Activated T-cell treated with anti-CD3 and anti-CD28 coated beads, Interleukin-2, amount 50 U/mL, for 4 hours (primary cell): Measurements from ENCODE around the gene PTCHD4. TPM values are rescaled to one million over a fixed set of nuclear protein-coding genes. Genes with fewer than 3 reads are reported as not detected.
"Not testable (repeated sequence)": the region's sequence is repeated elsewhere in the genome, so short reads cannot be mapped to it uniquely, and the experiment has no call there.

Source experiments
- ATAC-seq, 2 donors: fragments of 200-7000 bp; cut with Tn5 transposase; one replicate each; pipeline ENCODE4 v1.10.0; 2021
- DNase-seq: peaks from one replicate; pipeline ENCODE4 v3.0.0-alpha.2; 2020
- H3K27me3 Mint-ChIP-seq: one replicate; pipeline ENCODE4 v1.8.0; 2021; ENCODE audit warnings: low read depth, mixed read lengths
- H3K36me3 Mint-ChIP-seq: one replicate; pipeline ENCODE4 v1.8.0; 2022; ENCODE audit warnings: mixed read lengths; ENCODE audit not compliant: insufficient read depth
- H3K4me1 Mint-ChIP-seq: one replicate; pipeline ENCODE4 v1.8.0; 2021; ENCODE audit warnings: low read depth, mixed read lengths
- H3K4me3 Mint-ChIP-seq: one replicate; pipeline ENCODE4 v1.8.0; 2021; ENCODE audit warnings: mild to moderate bottlenecking, moderate library complexity, mixed read lengths
- H3K9me3 Mint-ChIP-seq: one replicate; pipeline ENCODE4 v1.8.0; 2021; ENCODE audit warnings: mixed read lengths
- total RNA-seq, 3 donors: library from RNA; stranded (reverse); gene quantifications; one replicate each; pipeline ENCODE4 v1.2.1, GENCODE V29; 2021

The PTCHD4 gene
- total RNA-seq = not detected

DNA sequence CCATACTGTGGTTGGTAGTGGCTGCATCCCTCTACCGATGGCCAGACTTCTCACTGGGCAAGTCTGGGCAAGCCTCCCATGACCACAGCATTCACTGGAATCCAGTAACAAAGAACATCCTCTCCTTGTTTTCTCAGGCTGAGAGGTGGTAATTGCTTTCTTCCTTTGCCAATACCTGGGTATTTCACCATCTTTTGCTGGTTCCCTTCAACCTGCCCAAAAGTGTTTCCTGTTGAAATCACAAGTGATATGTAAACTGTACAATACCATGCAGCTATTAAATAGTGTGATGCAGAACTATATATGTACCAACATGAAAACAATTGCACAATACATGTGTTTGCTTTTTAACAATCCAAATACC, at the start of gene PTCHD4:
TSS of gene PTCHD4 (minus strand) at position 55 of the 364 bp plus-strand sequence. CDS start 42,240 bp downstream, outside the sequence.
- H3K9me3 Mint-ChIP-seq = no peaks in the 10 kb centered on the region
- no peaks in the 10 kb centered on the region for H3K27me3 Mint-ChIP-seq
- DNase-seq = no peak
- ATAC-seq = no peak
- no peaks in the 10 kb centered on the region for H3K36me3 Mint-ChIP-seq
- H3K4me3 Mint-ChIP-seq = no peak within 1 kb of the TSS
- no peaks in the 10 kb centered on the region for H3K4me1 Mint-ChIP-seq

DNA sequence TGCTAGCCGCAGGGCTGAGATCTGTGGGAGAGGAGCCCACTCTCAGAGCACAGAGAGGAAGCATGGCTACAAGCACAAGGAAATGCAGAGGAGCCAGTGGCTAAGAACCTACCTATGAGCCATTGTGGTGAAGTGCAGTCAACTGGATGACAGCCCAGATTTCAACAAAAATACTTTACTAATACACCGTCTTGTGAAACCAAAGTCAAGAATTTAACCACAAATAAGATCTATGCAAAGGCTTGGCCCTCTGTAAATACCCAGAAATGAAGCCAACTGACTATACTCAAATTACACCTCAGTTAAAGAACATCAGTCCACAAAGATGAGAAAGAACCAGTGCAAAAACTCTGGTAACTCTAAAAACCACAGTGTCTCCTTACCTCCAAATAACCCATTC, 40.1 kb upstream of the PTCHD4 start:
- peaks cover 26% of the 10 kb centered on the region for H3K9me3 Mint-ChIP-seq
- no peaks in the 10 kb centered on the region for H3K27me3 Mint-ChIP-seq
- H3K4me1 Mint-ChIP-seq = no peaks in the 10 kb centered on the region
- DNase-seq (no peak), ATAC-seq (no peak)
- no peaks in the 10 kb centered on the region for H3K36me3 Mint-ChIP-seq
- no peak overlapping the region for H3K4me3 Mint-ChIP-seq

DNA sequence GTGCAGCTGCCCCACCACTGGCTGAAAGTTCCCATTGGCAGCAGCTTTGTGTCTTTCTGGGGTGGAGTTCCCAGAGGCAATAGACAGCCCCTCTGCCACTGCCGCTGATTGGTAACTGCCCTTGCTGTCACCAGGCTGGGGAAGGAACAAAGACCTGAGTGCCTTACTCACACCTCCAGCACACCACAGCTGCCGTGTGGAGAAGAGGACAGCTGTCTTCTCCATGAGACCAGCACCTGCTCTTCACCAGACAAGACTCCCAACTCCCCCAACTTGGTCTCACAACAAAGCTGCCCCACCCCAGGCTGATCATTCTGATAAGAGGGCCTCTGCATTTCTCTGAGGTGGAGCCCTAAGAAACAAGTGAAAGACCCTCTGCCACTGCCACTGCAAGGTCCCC, 39.7 kb upstream of the PTCHD4 start:
- Mint-ChIP-seq H3K36me3 (no peaks in the 10 kb centered on the region), H3K4me1 (no peaks in the 10 kb centered on the region), H3K4me3 (no peak overlapping the region), H3K27me3 (no peaks in the 10 kb centered on the region), H3K9me3 (peaks cover 26% of the 10 kb centered on the region)
- DNase-seq = no peak
- no peak for ATAC-seq

DNA sequence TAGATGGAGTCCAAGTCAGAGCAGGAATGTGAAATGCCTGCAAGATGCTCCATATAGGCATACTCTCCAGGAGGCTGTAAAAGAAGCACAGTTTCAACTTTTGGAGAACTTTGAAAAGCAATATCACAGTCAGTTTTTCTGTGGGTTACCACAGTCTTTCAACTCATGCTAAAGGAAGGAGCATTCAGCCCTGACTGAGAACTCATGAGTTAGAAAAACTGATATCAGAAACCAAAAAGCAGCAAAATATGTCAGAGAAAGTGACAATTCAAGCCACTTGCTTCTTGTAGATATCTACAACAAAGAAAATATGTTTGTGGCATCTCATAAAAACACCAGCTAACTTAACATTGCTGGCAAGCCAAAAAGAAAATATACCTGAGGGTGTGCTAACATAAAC, 36.1 kb upstream of the PTCHD4 start:
- peaks cover 15% of the 10 kb centered on the region for H3K9me3 Mint-ChIP-seq
- no peaks in the 10 kb centered on the region for H3K27me3 Mint-ChIP-seq
- DNase-seq (no peak), ATAC-seq (no peak)
- no peaks in the 10 kb centered on the region for H3K4me1 Mint-ChIP-seq
- no peaks in the 10 kb centered on the region for H3K36me3 Mint-ChIP-seq
- H3K4me3 Mint-ChIP-seq = no peak overlapping the region

DNA sequence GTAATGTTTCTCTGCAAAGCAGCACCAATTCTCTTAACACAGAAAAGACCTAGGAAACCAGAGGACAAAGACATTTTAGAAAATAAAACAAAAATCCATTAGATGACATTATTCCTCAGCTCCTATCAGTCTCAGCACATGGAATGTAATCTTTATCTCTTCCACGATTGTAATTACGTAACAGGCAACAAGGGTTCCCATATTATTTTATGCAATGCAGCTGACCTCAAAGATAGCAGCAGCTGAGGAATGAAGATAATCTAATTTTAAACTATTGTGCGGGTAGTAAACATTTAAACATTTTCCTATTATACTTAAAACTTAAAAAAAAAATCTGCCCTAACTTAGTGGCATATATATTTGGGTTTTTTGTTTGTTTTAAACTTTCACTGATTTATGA, 33.0 kb upstream of the PTCHD4 start:
- Mint-ChIP-seq H3K27me3 (no peaks in the 10 kb centered on the region), H3K4me3 (no peak overlapping the region), H3K4me1 (no peaks in the 10 kb centered on the region), H3K36me3 (no peaks in the 10 kb centered on the region), H3K9me3 (peaks cover 5% of the 10 kb centered on the region)
- ATAC-seq (no peak), DNase-seq (no peak)

DNA sequence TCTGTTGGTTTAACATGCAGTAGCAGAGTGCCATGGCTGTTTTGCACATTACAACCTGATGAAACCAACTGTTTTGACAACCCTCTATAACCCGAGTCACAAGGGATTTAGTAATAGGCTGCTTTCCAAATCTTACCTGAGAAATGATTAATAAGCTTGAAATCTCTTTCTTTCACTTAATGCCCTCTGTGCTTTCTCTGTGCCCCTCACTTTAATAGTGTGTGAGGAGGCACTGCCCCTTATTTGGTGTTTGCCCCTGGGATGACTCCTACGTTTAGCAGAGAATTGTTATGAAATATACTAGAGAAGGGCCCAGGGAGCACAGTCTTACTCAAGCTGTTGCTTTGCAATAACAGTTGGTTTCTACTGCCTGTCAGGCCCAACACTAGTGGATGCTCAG, 31.0 kb upstream of the PTCHD4 start:
- Mint-ChIP-seq H3K4me1 (no peaks in the 10 kb centered on the region), H3K9me3 (no peaks in the 10 kb centered on the region), H3K4me3 (no peak overlapping the region), H3K36me3 (no peaks in the 10 kb centered on the region), H3K27me3 (no peaks in the 10 kb centered on the region)
- ATAC-seq = no peak
- no peak for DNase-seq

DNA sequence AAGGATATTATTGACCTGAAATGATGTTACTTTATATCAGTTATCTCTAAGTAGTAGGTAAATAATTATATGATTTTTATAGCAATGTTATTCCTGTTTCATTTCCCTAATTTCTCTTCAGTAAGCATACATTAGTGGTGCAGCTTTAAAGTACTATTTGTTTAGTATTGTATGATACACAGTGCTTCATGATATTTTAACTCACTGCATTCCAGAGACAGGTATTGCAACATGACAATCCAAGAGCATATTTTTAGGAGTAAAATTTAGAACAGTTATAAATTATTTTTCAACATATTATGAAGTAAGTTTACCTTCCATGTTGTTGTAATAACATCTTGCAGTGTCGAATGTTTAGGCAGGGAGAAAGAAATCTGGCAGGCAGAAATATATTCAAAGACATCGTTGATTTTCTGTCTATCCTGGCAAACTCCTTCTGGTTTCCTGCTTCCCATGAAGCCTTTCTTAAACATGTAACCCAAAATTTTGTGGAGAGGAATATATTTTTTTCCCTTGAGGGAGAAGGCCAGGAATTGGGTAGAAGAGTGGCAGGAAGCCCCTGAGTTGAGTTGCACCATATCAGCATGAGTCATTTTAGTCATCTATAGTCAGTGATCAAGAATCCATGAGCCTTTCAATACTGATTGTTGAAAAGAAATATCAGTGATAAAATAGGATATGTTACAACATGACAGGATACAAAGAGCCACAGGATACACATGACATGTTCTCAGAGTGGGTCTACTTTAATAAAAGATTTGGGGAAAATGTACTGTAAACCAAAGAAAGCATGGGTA, 29.0 kb upstream of the PTCHD4 start:
- H3K4me1 Mint-ChIP-seq = no peaks in the 10 kb centered on the region
- H3K27me3 Mint-ChIP-seq = no peaks in the 10 kb centered on the region
- no peaks in the 10 kb centered on the region for H3K36me3 Mint-ChIP-seq
- no peaks in the 10 kb centered on the region for H3K9me3 Mint-ChIP-seq
- DNase-seq (no peak), ATAC-seq (no peak)
- H3K4me3 Mint-ChIP-seq = no peak overlapping the region

DNA sequence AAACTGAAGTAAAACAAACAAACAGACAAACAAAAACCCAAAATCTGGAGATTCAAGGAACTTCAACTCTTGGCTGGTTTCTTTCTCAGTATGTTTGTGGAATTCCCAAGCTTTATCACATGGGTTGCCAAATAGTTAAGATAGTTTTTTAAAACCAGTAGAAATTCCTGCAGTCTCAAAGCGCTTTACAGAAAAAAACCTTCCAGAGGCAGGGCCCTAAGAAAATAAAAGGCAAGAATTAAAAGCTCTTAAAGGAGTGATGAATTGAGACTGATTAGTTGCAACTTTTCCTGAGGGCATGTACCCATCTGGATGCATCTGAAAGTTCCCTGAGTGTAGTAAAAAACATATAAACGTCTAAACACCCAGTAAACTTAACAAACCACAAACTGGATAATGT, 25.9 kb upstream of the PTCHD4 start:
- H3K9me3 Mint-ChIP-seq = no peaks in the 10 kb centered on the region

DNA sequence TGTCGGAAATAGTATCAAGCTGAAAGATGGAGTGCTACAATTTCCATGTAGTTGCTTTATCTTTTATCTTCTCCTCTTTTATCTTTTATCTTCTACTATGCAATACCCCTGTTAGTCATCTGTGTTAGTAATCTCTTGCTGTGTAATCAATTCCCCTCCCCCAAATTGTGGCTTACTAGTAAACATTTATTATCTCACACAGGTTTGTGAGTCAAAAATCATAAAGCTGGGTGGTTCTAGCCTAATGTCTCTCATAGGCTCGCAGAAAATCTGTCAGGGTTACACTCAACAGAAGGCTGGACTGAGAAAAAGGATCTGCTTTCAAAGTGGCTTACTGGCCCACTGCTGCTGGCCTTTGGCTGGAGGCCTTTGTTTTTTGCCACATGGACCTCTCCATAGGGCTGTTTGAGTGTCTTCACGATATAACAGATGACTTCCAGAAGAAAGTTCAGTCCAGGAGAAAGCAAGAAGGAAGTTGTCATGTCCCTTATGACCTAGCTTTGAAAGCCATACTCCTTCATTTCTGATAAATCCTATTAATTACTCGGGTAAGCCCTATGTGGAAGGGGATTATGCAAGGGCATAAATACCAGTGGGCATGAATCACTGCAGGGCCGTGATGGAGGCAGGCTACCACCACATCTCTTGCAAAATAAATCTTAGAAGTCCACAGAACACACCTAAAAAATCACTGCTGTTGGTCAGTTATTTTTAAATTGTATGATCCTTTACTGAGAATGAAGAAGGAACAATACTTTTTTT, 24.5 kb upstream of the PTCHD4 start:
- ATAC-seq (no peak), DNase-seq (no peak)
- H3K36me3 Mint-ChIP-seq = no peaks in the 10 kb centered on the region
- H3K9me3 Mint-ChIP-seq = no peaks in the 10 kb centered on the region
- H3K4me3 Mint-ChIP-seq = no peak overlapping the region
- no peaks in the 10 kb centered on the region for H3K27me3 Mint-ChIP-seq
- H3K4me1 Mint-ChIP-seq = no peaks in the 10 kb centered on the region

More for the DNA sequence above, 25.9 kb upstream of the PTCHD4 start:
- H3K4me1 Mint-ChIP-seq = no peaks in the 10 kb centered on the region
- no peaks in the 10 kb centered on the region for H3K27me3 Mint-ChIP-seq
- DNase-seq (no peak), ATAC-seq (no peak)
- no peaks in the 10 kb centered on the region for H3K36me3 Mint-ChIP-seq
- H3K4me3 Mint-ChIP-seq = no peak overlapping the region

DNA sequence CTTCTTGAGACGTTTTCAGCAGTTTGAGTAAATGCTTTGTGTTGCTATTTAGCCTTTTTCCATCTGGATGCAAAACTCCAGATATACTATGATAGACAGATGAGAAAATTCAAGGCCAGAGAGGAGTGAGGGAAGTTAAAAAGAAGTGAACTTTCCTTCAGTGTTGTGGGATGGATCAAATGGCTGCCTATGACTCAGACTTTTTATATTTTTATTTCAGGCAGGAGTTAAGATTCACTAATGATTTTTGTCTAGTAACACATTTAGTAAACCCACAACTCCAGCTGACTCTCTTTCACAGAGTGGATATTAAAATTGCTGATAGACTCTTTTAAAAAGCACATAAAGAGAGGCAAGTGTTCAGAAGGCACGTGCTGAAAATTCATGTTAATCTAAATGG, 23.2 kb upstream of the PTCHD4 start:
- Mint-ChIP-seq H3K4me1 (no peaks in the 10 kb centered on the region), H3K4me3 (no peak overlapping the region)

DNA sequence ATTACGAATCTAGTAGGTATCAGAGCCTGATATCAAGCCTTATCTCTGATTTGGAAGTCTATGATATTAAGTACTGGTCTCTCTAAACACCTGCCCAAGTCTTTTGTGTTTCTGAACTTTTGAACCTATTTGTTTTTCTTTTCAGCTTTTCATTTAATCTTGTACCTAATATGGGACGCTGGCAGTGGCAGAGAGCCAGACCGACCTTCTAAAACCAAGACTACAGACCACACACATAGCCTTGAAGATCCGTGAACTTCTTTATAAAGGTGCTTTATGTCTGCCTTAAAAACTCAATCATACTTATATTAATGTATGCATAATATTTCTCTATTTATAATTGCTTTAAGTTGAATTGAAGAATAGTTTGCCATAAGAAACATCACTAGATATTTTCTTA, 12.6 kb upstream of the PTCHD4 start:
- H3K4me1 Mint-ChIP-seq = no peaks in the 10 kb centered on the region
- H3K27me3 Mint-ChIP-seq = no peaks in the 10 kb centered on the region
- H3K9me3 Mint-ChIP-seq = no peaks in the 10 kb centered on the region
- ATAC-seq = no peak
- no peak overlapping the region for H3K4me3 Mint-ChIP-seq
- no peak for DNase-seq
- no peaks in the 10 kb centered on the region for H3K36me3 Mint-ChIP-seq

More for the DNA sequence above, 23.2 kb upstream of the PTCHD4 start:
- Mint-ChIP-seq H3K9me3 (no peaks in the 10 kb centered on the region), H3K36me3 (no peaks in the 10 kb centered on the region), H3K27me3 (no peaks in the 10 kb centered on the region)
- DNase-seq = no peak
- no peak for ATAC-seq

DNA sequence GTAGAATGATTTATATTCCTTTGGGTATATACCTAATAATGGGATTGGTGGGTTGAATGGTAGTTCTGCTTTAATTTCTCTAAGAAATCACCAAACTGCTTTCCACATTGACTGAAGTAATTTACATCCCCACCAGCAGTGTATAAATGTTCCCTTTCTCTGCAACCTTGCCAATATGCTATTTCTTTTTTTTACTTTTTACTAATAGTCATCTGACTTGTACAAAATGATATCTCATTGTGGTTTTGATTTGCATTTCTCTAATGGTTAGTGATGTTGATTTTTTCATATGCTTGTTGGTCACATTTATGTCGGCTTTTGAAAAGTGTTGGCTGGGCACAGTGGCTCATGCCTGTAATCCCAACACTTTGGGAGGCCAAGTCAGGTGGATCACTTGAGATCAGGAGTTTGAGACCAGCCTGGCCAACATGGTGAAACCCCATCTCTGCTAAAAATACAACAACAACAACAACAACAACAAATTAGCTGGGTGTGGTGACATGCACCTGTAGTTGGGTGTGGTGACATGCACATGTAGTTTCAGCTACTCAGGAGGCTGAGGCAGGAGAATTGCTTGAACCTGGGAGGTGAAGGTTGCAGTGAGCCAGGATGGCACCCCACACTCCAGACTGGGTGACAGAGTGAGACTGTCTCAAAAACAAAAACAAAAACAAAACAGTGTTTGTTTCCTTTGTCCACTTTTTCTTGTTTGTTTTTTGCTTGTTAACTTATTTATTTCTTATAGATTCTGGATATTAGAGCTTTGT, 11.2 kb upstream of the PTCHD4 start:
- not testable (repeated sequence) for H3K36me3 Mint-ChIP-seq, H3K9me3 Mint-ChIP-seq, H3K4me1 Mint-ChIP-seq, H3K27me3 Mint-ChIP-seq, H3K4me3 Mint-ChIP-seq, ATAC-seq, DNase-seq

DNA sequence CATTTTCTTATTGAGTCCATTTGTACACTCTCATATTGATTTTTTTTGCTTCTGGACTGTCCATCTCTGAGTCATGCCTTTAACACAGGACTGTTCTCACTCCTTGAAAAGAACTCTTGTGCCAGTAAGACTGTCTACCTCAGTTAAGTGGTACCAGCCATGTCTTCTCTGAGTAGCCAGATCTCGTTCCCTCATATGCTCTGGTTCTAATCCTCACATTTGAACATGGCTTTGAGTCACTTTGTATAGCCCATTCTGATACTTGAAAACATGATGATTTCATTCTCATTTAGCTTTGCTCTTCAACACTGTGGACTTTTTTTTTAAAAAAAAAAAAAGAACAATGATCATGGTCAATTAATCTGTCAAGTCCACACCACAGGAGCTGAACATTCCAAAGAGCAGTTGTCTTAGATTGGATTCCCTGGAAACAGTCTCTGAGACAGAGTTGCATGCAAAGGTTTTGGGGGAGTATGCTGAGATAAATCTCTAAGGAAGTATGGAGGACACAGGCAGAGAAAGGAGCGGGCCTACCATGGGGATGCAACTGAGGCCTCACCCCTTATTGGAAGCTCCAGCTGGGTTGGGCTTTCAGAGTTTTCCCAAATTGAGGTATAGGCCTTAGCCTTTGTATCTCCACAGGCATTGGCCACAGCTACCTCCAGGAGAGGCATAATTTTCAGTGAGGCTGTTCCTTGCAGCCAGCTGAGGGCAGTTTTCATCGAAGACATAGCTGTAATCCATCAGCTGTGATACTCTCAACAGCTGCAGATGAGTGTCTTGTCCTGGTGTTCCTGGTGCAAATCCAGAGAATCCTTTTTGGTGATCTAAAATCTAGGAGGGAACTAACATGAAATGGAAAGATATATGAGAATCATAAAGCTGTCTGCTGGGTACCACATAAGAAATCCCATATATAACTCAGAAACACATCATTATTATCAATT, 6.0 kb upstream of the PTCHD4 start:
- Mint-ChIP-seq H3K9me3 (no peaks in the 10 kb centered on the region), H3K4me1 (no peaks in the 10 kb centered on the region), H3K4me3 (no peak overlapping the region), H3K36me3 (no peaks in the 10 kb centered on the region), H3K27me3 (no peaks in the 10 kb centered on the region)
- ATAC-seq (no peak), DNase-seq (no peak)

DNA sequence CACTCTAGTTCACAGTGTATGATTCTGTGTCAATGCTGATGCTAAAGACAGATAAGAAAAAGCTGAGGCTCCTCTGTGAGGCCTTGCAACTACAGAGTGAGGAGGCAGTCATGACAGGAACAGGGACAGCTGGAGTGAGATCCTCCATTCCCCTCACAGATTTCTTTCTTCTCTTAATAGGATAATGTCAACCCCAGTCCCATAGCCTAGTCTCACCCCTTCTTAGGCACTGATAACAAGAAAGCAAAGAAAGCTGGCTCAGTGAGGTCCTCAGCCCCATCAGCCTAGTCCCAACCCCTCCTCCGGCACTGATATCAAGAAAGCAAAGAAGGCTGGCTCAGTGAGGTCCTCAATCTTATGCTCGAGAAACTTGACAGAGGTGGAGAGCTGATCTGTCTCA, 2.1 kb upstream of the PTCHD4 start:
- Mint-ChIP-seq H3K9me3 (no peaks in the 10 kb centered on the region), H3K4me3 (no peak overlapping the region), H3K4me1 (no peaks in the 10 kb centered on the region), H3K36me3 (no peaks in the 10 kb centered on the region), H3K27me3 (no peaks in the 10 kb centered on the region)
- ATAC-seq (no peak), DNase-seq (no peak)
